Upper lobe of right lung (tissue), 1 donor: ENCODE measurements around the gene GSTT4. TPM values are rescaled to one million over a fixed set of nuclear protein-coding genes. Genes with fewer than 3 reads are reported as not detected.
A peak's percentile ranks its signal among the peaks of the same experiment; 100 is the strongest.

Experiments used
- ATAC-seq: fragments of 200-7000 bp; cut with Tn5 transposase; one replicate; pipeline ENCODE4 v1.9.1; 2020; ENCODE audit warnings: mild to moderate bottlenecking, moderate library complexity
- DNase-seq: peaks from one replicate; pipeline ENCODE4 v3.0.0-alpha.2; 2020
- H3K27ac ChIP-seq: fragments of 200-600 bp; one replicate; pipeline ENCODE4 v1.8.0; 2022
- H3K27me3 ChIP-seq: fragments of 200-600 bp; one replicate; pipeline ENCODE4 v1.8.0; 2022; ENCODE audit warnings: mild to moderate bottlenecking
- H3K36me3 ChIP-seq: fragments of 200-600 bp; one replicate; pipeline ENCODE4 v1.8.0; 2022
- H3K4me1 ChIP-seq: fragments of 200-600 bp; one replicate; pipeline ENCODE4 v1.8.0; 2022
- H3K4me3 ChIP-seq: fragments of 200-600 bp; one replicate; pipeline ENCODE4 v1.8.0; 2022; ENCODE audit warnings: mild to moderate bottlenecking
- H3K9me3 ChIP-seq: fragments of 200-600 bp; one replicate; pipeline ENCODE4 v1.8.0; 2022
- CTCF ChIP-seq: fragments of 200-600 bp; IDR thresholded peaks from one replicate; pipeline ENCODE4 v1.8.0; 2022; ENCODE audit warnings: antibody characterized with exemption
- intact Hi-C: fragments of 100-400 bp; cut with DNase I; formaldehyde crosslinking; loops from one replicate; pipeline ENCODE4 v1.11.0; 2022
- total RNA-seq: library from RNA; stranded (reverse); fragmentation: NEBNext Ultra II Directional; extraction: Animal tissue kit (Norgen Biotek cat#: 25700); gene quantifications from one replicate; pipeline ENCODE4 v1.2.1, GENCODE V29; 2021
- donor health status: DM: no; HTN: yes; CAD: no; lungs with severe emphysema.

Gene GSTT4
- total RNA-seq, 1 donor from 2014 or later, result not detected

GRCh38 chr22:24025475-24025874 is 20.2 kb upstream of the GSTT4 start:
- no peaks in the 10 kb centered on the region for H3K9me3 ChIP-seq
- no peak for ATAC-seq
- H3K4me1 ChIP-seq, result no peaks in the 10 kb centered on the region
- H3K36me3 ChIP-seq, result no peaks in the 10 kb centered on the region
- intact Hi-C loops, result no loop called here
- DNase-seq, result no peak
- no peak overlapping the region for H3K27ac ChIP-seq
- no peak overlapping the region for H3K4me3 ChIP-seq
- no peak for TF ChIP-seq CTCF
- H3K27me3 ChIP-seq, result no peaks in the 10 kb centered on the region

GRCh38 chr22:24024354-24024753 is 19.1 kb upstream of the GSTT4 start:
- no peaks in the 10 kb centered on the region for H3K4me1 ChIP-seq
- no peaks in the 10 kb centered on the region for H3K27me3 ChIP-seq
- H3K4me3 ChIP-seq, result no peak overlapping the region
- ATAC-seq, result no peak
- DNase-seq, result no peak
- no peaks in the 10 kb centered on the region for H3K9me3 ChIP-seq
- TF ChIP-seq CTCF, result no peak
- intact Hi-C loops, result no loop called here
- no peak overlapping the region for H3K27ac ChIP-seq
- no peaks in the 10 kb centered on the region for H3K36me3 ChIP-seq

- ATAC-seq, result no peak
- no peak for DNase-seq
- no peaks in the 10 kb centered on the region for H3K4me1 ChIP-seq
- TF ChIP-seq CTCF, result no peak
- intact Hi-C loops, result no loop called here
- H3K9me3 ChIP-seq, result no peaks in the 10 kb centered on the region
- H3K4me3 ChIP-seq, result no peak overlapping the region
- H3K27me3 ChIP-seq, result no peaks in the 10 kb centered on the region
- no peaks in the 10 kb centered on the region for H3K36me3 ChIP-seq
- H3K27ac ChIP-seq, result no peak overlapping the region
These were observed 18.0 kb upstream of the GSTT4 start for GRCh38 chr22:24023204-24023789.

- Histone ChIP-seq H3K27ac (no peak overlapping the region), H3K4me3 (no peak overlapping the region), H3K36me3 (no peaks in the 10 kb centered on the region), H3K9me3 (no peaks in the 10 kb centered on the region), H3K27me3 (no peaks in the 10 kb centered on the region), H3K4me1 (no peaks in the 10 kb centered on the region)
- intact Hi-C loops, result no loop called here
- ATAC-seq (no peak), DNase-seq (no peak)
- no peak for TF ChIP-seq CTCF
These were observed 16.1 kb upstream of the GSTT4 start for GRCh38 chr22:24021304-24021703.

GRCh38 chr22:24016156-24016555 is 10.9 kb upstream of the GSTT4 start:
- no peak for TF ChIP-seq CTCF
- no peaks in the 10 kb centered on the region for H3K36me3 ChIP-seq
- H3K27me3 ChIP-seq, result no peaks in the 10 kb centered on the region
- no peaks in the 10 kb centered on the region for H3K9me3 ChIP-seq
- H3K4me3 ChIP-seq, result no peak overlapping the region
- DNase-seq, result no peak
- ATAC-seq, result no peak
- intact Hi-C loops, result no loop called here
- H3K4me1 ChIP-seq, result peaks cover 15% of the 10 kb centered on the region
- no peak overlapping the region for H3K27ac ChIP-seq

GRCh38 chr22:24011735-24012068 is 6.4 kb upstream of the GSTT4 start:
- TF ChIP-seq CTCF, result no peak
- ATAC-seq, result peak; percentile 4
- H3K36me3 ChIP-seq, result no peaks in the 10 kb centered on the region
- H3K4me3 ChIP-seq, result peak overlapping the region; percentile 61
- peak overlapping the region; percentile 82 for H3K27ac ChIP-seq
- no peaks in the 10 kb centered on the region for H3K9me3 ChIP-seq
- peaks cover 15% of the 10 kb centered on the region for H3K4me1 ChIP-seq
- intact Hi-C loops, result no loop called here
- no peak for DNase-seq
- no peaks in the 10 kb centered on the region for H3K27me3 ChIP-seq
